ACC112 (cell line): ENCODE results near the gene ANAPC4.

ENCODE experiments used
- H2AFZ ChIP-seq: fragments of 200-600 bp; sonication (generic); one replicate; pipeline ENCODE4 v1.6.0; 2017; ENCODE audit warnings: antibody characterized with exemption, low read length; ENCODE audit not compliant: unreplicated experiment
- H3K27ac ChIP-seq: fragments of 200-600 bp; sonication (generic); 2 replicates; pipeline ENCODE4 v1.5.1; 2014; ENCODE audit warnings: low read depth, mild to moderate bottlenecking, antibody characterized with exemption, low read length, moderate library complexity
- H3K27me3 ChIP-seq: fragments of 200-600 bp; sonication (generic); 2 replicates; pipeline ENCODE4 v1.6.1; 2014; ENCODE audit warnings: mild to moderate bottlenecking, antibody characterized with exemption, low read length, moderate library complexity, mixed read lengths; ENCODE audit not compliant: insufficient read depth
- H3K36me3 ChIP-seq: fragments of 200-600 bp; sonication (generic); 2 replicates; pipeline ENCODE4 v1.6.1; 2016; ENCODE audit warnings: mild to moderate bottlenecking, antibody characterized with exemption, low read length, moderate library complexity, mixed read lengths; ENCODE audit not compliant: insufficient read depth
- H3K4me1 ChIP-seq: fragments of 200-600 bp; sonication (generic); one replicate; pipeline ENCODE4 v1.6.1; 2016; ENCODE audit warnings: low read length, mixed read lengths; ENCODE audit not compliant: insufficient read depth, unreplicated experiment, control insufficient read depth
- H3K4me3 ChIP-seq: fragments of 200-600 bp; sonication (generic); 2 replicates; pipeline ENCODE4 v1.5.1; 2014; ENCODE audit warnings: mild to moderate bottlenecking, low read depth, low read length
- H3K79me2 ChIP-seq: fragments of 200-600 bp; sonication (generic); one replicate; pipeline ENCODE4 v1.6.0; 2016; ENCODE audit warnings: low read length; ENCODE audit not compliant: control insufficient read depth, unreplicated experiment, insufficient read depth

ANAPC4 gene

GRCh38 chr4:25449270-25449669, 72.2 kb downstream of the ANAPC4 start:
- Histone ChIP-seq H2AFZ (no peak overlapping the region), H3K36me3 (no peaks in the 10 kb centered on the region), H3K27ac (no peak overlapping the region), H3K4me3 (no peak overlapping the region), H3K27me3 (no peaks in the 10 kb centered on the region), H3K4me1 (no peaks in the 10 kb centered on the region), H3K79me2 (no peaks in the 10 kb centered on the region)

- Histone ChIP-seq H3K27me3 (no peaks in the 10 kb centered on the region), H3K79me2 (no peaks in the 10 kb centered on the region), H2AFZ (no peak overlapping the region), H3K4me3 (no peak overlapping the region), H3K4me1 (no peaks in the 10 kb centered on the region), H3K27ac (no peak overlapping the region), H3K36me3 (no peaks in the 10 kb centered on the region)
Measured at GRCh38 chr4:25449688-25450087, 72.6 kb downstream of the ANAPC4 start.

GRCh38 chr4:25450491-25450901, 73.4 kb downstream of the ANAPC4 start:
- H3K27ac ChIP-seq = no peak overlapping the region

GRCh38 chr4:25451676-25452075, 74.6 kb downstream of the ANAPC4 start:
- Histone ChIP-seq H3K79me2 (no peaks in the 10 kb centered on the region), H3K4me3 (no peak overlapping the region), H3K4me1 (peaks cover 3% of the 10 kb centered on the region)

More at GRCh38 chr4:25450491-25450901, 73.4 kb downstream of the ANAPC4 start:
- Histone ChIP-seq H3K27me3 (no peaks in the 10 kb centered on the region), H2AFZ (no peak overlapping the region), H3K4me1 (no peaks in the 10 kb centered on the region), H3K79me2 (no peaks in the 10 kb centered on the region), H3K36me3 (no peaks in the 10 kb centered on the region), H3K4me3 (no peak overlapping the region)

GRCh38 chr4:25452081-25452480, 75.0 kb downstream of the ANAPC4 start:
- no peaks in the 10 kb centered on the region for H3K79me2 ChIP-seq
- H3K27me3 ChIP-seq = no peaks in the 10 kb centered on the region
- H3K4me1 ChIP-seq = peaks cover 8% of the 10 kb centered on the region
- no peak overlapping the region for H3K27ac ChIP-seq
- H3K36me3 ChIP-seq = no peaks in the 10 kb centered on the region
- H3K4me3 ChIP-seq = no peak overlapping the region
- H2AFZ ChIP-seq = no peak overlapping the region

More at GRCh38 chr4:25451676-25452075, 74.6 kb downstream of the ANAPC4 start:
- Histone ChIP-seq H3K27me3 (no peaks in the 10 kb centered on the region), H2AFZ (no peak overlapping the region), H3K36me3 (no peaks in the 10 kb centered on the region), H3K27ac (no peak overlapping the region)

GRCh38 chr4:25454476-25454875, 77.4 kb downstream of the ANAPC4 start:
- H3K4me3 ChIP-seq = no peak overlapping the region
- H3K79me2 ChIP-seq = no peaks in the 10 kb centered on the region
- no peaks in the 10 kb centered on the region for H3K36me3 ChIP-seq
- H3K27ac ChIP-seq = no peak overlapping the region
- peaks cover 19% of the 10 kb centered on the region for H3K4me1 ChIP-seq
- no peaks in the 10 kb centered on the region for H3K27me3 ChIP-seq
- no peak overlapping the region for H2AFZ ChIP-seq

- H3K4me3 ChIP-seq = peak overlapping the region; percentile 29; the same call in 1 of the 2 replicates
- no peaks in the 10 kb centered on the region for H3K79me2 ChIP-seq
- no peaks in the 10 kb centered on the region for H3K36me3 ChIP-seq
- peak overlapping the region; percentile 77 for H3K27ac ChIP-seq
- H2AFZ ChIP-seq = peak overlapping the region; percentile 36
- H3K4me1 ChIP-seq = peaks cover 19% of the 10 kb centered on the region
- no peaks in the 10 kb centered on the region for H3K27me3 ChIP-seq
Measured at GRCh38 chr4:25457053-25457715, 80.1 kb downstream of the ANAPC4 start.

GRCh38 chr4:25466966-25467697, 90.1 kb downstream of the ANAPC4 start:
- peaks cover 11% of the 10 kb centered on the region for H3K4me1 ChIP-seq
- peak overlapping the region; percentile 78 for H2AFZ ChIP-seq
- H3K27ac ChIP-seq = peak overlapping the region; percentile 59
- H3K4me3 ChIP-seq = no peak overlapping the region
- H3K36me3 ChIP-seq = no peaks in the 10 kb centered on the region
- H3K79me2 ChIP-seq = no peaks in the 10 kb centered on the region
- no peaks in the 10 kb centered on the region for H3K27me3 ChIP-seq

- Histone ChIP-seq H3K4me3 (no peak overlapping the region), H3K79me2 (no peaks in the 10 kb centered on the region), H3K4me1 (peaks cover 11% of the 10 kb centered on the region), H3K27ac (peak overlapping the region; percentile 59), H3K36me3 (no peaks in the 10 kb centered on the region), H3K27me3 (no peaks in the 10 kb centered on the region), H2AFZ (peak overlapping the region; percentile 20)
Measured at GRCh38 chr4:25467843-25468242, 90.8 kb downstream of the ANAPC4 start.
